Immature natural killer cell (primary cell): ENCODE measurements around the gene DOCK1. TPM values are rescaled to one million over a fixed set of nuclear protein-coding genes. Genes with fewer than 3 reads are reported as not detected.

ENCODE experiments used
- DNase-seq, 3 donors: peaks; one replicate each; pipeline ENCODE4 v3.0.0; 2022; ENCODE audit warnings: mixed read lengths in 1 of 3
- H3K27ac Mint-ChIP-seq, 6 donors: one replicate each; pipeline ENCODE4 v1.8.0; 2020; ENCODE audit warnings: mixed read lengths in 6 of 6, mild to moderate bottlenecking in 5 of 6, inconsistent platforms in 4 of 6, moderate library complexity in 3 of 6
- H3K27me3 Mint-ChIP-seq, 3 donors: one replicate each; pipeline ENCODE4 v1.8.0; 2020 to 2021; ENCODE audit warnings: low read depth in 3 of 3, mild to moderate bottlenecking in 3 of 3, mixed read lengths in 3 of 3, moderate library complexity in 3 of 3, inconsistent platforms in 1 of 3
- H3K36me3 Mint-ChIP-seq, 3 donors: one replicate each; pipeline ENCODE4 v1.8.0; 2020; ENCODE audit warnings: mixed read lengths in 3 of 3, inconsistent platforms in 2 of 3, mild to moderate bottlenecking in 2 of 3
- H3K4me1 Mint-ChIP-seq, 2 donors: one replicate each; pipeline ENCODE4 v1.8.0; 2020; ENCODE audit warnings: inconsistent platforms in 2 of 2, mild to moderate bottlenecking in 2 of 2, mixed read lengths in 2 of 2, moderate library complexity in 1 of 2
- H3K4me3 Mint-ChIP-seq, 5 donors: one replicate each; pipeline ENCODE4 v1.8.0; 2020; ENCODE audit warnings: mild to moderate bottlenecking in 5 of 5, mixed read lengths in 5 of 5, inconsistent platforms in 3 of 5, moderate library complexity in 3 of 5
- H3K9me3 Mint-ChIP-seq, 6 donors: one replicate each; pipeline ENCODE4 v1.8.0; 2020; ENCODE audit warnings: mild to moderate bottlenecking in 6 of 6, mixed read lengths in 6 of 6, inconsistent platforms in 4 of 6, moderate library complexity in 3 of 6
- polyA plus RNA-seq, 3 donors: library from polyadenylated mRNA; unstranded; fragments of 300-500 nt; fragmentation: Illumina TruSeq; gene quantifications; one replicate each; pipeline ENCODE4 v1.2.3, GENCODE V29; 2021

Gene DOCK1
- polyA plus RNA-seq, 3 donors from 2014 or later: 0.37 TPM; not detected in 2

DNA sequence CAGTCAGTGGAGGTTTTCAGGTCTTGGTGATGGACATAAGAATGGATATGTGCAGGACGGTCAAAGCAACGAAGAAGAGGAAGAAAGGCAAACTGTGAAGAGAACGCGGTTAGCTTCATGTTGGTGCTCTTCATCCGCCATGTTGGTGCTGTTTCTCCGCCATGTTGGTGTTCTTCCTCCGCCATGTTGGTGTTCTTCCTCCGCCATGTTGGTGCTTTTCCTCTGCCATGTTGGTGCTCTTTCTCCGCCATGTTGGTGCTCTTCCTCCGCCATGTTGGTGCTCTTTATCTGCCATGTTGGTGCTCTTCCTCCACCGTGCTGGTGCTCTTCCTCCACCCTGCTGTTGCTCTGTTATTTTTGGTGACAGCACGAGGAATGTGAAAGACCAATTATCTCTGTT lies 95.4 kb downstream of the DOCK1 start:
- Mint-ChIP-seq H3K9me3 (peaks cover 0 to 3% (median 0%) of the 10 kb centered on the region in 6 donors), H3K4me3 (no peak overlapping the region), H3K36me3 (no peaks in the 10 kb centered on the region), H3K27ac (no peak overlapping the region), H3K4me1 (no peaks in the 10 kb centered on the region), H3K27me3 (peaks cover 2 to 6% (median 2%) of the 10 kb centered on the region in 3 donors)
- DNase-seq: no peak

DNA sequence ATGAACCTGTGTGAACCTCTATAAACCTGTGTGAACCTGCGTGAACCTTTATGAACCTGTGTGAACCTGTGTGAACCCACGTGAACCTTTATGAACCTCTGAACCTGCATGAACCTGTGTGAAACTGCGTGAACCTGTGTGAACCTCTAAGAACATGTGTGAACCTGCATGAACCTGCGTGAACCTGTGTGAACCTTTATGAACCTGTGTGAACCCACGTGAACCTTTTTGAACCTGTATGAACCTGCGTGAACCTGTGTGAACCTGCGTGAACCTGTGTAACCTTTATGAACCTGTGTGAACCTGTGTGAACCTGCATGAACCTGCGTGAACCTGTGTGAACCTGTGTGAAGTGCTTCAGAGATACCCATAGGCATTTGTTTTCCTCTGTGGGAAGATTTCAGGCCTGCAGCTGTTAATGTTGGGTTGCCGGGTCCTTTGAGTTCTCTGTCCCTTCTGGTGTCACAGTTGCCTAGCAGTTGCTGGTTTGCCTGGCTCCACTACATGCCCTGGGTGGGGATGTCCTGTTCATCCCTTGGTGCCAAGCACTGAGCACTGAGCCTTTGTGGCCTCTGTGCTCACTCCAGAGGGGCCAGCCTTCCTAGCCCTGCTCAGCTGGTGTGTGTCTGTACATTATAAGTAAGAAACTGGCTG lies 97.9 kb downstream of the DOCK1 start:
- Mint-ChIP-seq H3K4me1 (no peaks in the 10 kb centered on the region), H3K27ac (no peak overlapping the region), H3K9me3 (peaks cover 0 to 3% (median 0%) of the 10 kb centered on the region in 6 donors), H3K4me3 (no peak overlapping the region), H3K27me3 (peaks cover 0 to 8% (median 2%) of the 10 kb centered on the region in 3 donors), H3K36me3 (no peaks in the 10 kb centered on the region)
- no peak for DNase-seq

DNA sequence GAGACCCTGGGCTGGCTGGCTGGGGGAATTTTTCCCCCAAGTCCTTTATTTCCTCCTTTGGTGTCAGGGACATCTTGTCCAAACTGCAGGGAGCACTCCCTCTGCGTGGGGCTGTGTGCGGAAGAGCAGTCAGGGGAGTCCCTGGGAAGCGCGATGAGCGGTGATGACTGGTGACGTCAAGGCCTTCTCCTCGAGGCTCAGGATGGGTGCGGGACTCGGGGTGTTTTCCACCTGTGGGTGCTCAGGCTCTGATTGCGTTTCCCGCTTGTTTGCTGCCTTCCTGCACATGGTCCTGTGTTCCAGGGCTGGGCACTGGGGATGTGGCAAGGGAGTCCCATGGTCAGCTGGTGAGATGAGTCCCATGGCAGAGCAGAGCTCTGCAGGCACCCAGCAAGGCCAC lies 101.2 kb downstream of the DOCK1 start:
- H3K4me1 Mint-ChIP-seq: no peaks in the 10 kb centered on the region
- no peaks in the 10 kb centered on the region for H3K36me3 Mint-ChIP-seq
- no peak overlapping the region for H3K27ac Mint-ChIP-seq
- no peak overlapping the region for H3K4me3 Mint-ChIP-seq
- peaks cover 3 to 11% (median 8%) of the 10 kb centered on the region in 3 donors for H3K27me3 Mint-ChIP-seq
- H3K9me3 Mint-ChIP-seq: no peaks in the 10 kb centered on the region
- no peak for DNase-seq

DNA sequence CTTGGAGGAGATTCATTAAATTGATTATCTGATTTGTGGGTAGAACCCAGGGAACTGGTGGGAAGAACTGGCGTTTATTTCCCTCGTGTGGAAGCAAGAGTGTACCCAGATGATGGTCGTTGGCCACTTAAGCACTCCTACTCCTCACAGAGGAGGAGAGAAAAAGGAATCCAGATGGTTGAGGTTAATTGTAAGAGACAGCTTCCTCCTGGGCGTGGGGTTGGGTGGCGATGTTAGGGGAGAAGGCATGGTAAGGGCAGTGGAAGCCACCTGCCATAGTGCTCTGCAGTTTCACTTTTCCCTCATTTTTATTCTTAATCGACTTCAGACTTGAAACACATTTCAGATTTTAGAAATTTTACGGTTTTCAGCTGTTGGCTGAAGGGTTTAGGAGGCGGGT lies 104.1 kb downstream of the DOCK1 start:
- peak overlapping the region in 1 of 5 donors; percentile 13 for H3K4me3 Mint-ChIP-seq
- no peak for DNase-seq
- no peaks in the 10 kb centered on the region for H3K9me3 Mint-ChIP-seq
- H3K27ac Mint-ChIP-seq: no peak overlapping the region
- peaks cover 7 to 25% of the 10 kb centered on the region in 2 donors for H3K4me1 Mint-ChIP-seq
- H3K27me3 Mint-ChIP-seq: peaks cover 2 to 9% (median 9%) of the 10 kb centered on the region in 3 donors
- H3K36me3 Mint-ChIP-seq: no peaks in the 10 kb centered on the region

DNA sequence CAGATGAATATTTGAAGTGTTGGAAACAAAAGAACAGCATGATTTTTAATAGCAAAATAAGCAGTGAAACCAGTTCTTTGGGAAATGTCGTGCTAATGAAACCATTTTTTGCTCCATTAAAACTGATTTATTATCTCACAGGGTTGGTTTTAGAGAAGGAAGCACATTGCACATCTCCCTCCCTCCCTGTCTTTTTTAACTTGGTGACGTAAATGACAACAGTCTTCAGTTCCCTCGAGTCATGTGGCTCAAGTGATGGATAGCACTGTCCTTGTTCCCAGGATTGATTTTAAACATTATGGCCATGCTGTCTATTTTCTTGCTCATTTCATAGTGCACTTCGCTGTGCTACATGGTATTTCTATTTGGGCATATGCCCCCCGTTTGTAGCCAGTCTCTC lies 105.9 kb downstream of the DOCK1 start:
- DNase-seq: no peak
- H3K36me3 Mint-ChIP-seq: no peaks in the 10 kb centered on the region
- no peak overlapping the region for H3K4me3 Mint-ChIP-seq
- H3K27ac Mint-ChIP-seq: no peak overlapping the region
- H3K27me3 Mint-ChIP-seq: peaks cover 1 to 9% (median 9%) of the 10 kb centered on the region in 3 donors
- H3K9me3 Mint-ChIP-seq: no peaks in the 10 kb centered on the region
- H3K4me1 Mint-ChIP-seq: peaks cover 7 to 25% of the 10 kb centered on the region in 2 donors

DNA sequence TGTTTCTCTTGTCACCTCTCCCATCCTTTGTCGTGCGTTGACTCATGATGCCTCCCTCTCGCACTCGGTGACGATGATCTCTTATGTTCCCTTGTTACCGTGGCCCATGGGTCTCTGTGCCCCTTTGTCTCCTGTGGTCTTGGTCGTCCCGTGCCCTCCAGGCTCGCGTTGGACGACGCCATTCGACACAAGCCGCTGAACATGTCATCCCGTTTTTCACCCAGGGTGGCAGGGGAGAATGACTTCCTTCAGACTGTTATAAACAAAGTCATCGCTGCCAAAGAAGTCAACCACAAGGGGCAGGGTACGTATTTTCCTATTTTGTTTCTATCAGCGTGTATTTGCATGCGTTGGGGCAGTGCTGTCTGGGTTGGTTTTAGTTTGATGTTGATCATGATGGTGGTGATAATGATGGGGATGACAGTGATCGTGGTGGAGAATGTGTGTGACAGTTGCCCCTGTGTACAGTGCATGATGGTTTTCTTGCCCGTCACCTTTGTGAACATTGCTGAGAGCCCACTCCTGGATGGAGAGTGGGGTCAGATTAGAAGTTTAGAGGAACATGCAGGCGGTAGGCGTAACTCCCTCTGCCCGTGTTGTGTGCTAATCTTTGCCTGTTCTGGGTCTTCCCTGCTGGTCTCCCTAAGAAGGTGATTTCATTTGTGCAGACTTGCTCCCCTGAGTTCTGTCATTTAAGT lies 107.0 kb downstream of the DOCK1 start:
- peaks cover 0 to 9% (median 9%) of the 10 kb centered on the region in 3 donors for H3K27me3 Mint-ChIP-seq
- no peaks in the 10 kb centered on the region for H3K9me3 Mint-ChIP-seq
- H3K4me1 Mint-ChIP-seq: peaks cover 7 to 25% of the 10 kb centered on the region in 2 donors
- H3K36me3 Mint-ChIP-seq: no peaks in the 10 kb centered on the region
- no peak overlapping the region for H3K27ac Mint-ChIP-seq
- DNase-seq: no peak
- H3K4me3 Mint-ChIP-seq: peak overlapping the region in 2 of 5 donors; percentile 28

DNA sequence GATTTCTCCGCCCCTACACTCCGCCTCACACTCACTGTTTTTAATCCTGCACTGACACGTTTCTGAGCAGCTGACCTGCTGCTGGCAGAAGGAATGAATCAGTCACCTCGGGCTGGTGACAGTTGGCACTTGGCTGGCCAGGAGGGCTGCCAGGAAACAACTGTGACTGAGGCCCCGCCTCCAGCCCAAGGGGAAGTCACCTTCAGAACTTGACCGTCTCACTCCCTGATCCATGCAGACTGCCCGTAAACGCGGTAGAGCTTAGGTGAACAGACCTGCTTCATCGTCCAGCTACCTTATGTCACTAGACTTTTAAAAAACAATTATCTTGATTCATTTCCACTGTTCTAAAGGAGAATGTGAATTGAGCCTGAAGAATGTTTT lies 107.5 kb downstream of the DOCK1 start:
- no peak for DNase-seq
- peaks cover 7 to 25% of the 10 kb centered on the region in 2 donors for H3K4me1 Mint-ChIP-seq
- no peaks in the 10 kb centered on the region for H3K36me3 Mint-ChIP-seq
- peaks cover 0 to 9% (median 9%) of the 10 kb centered on the region in 3 donors for H3K27me3 Mint-ChIP-seq
- peak overlapping the region in 2 of 5 donors; percentile 28 for H3K4me3 Mint-ChIP-seq
- no peaks in the 10 kb centered on the region for H3K9me3 Mint-ChIP-seq
- H3K27ac Mint-ChIP-seq: peak overlapping the region in 1 of 6 donors; percentile 12

DNA sequence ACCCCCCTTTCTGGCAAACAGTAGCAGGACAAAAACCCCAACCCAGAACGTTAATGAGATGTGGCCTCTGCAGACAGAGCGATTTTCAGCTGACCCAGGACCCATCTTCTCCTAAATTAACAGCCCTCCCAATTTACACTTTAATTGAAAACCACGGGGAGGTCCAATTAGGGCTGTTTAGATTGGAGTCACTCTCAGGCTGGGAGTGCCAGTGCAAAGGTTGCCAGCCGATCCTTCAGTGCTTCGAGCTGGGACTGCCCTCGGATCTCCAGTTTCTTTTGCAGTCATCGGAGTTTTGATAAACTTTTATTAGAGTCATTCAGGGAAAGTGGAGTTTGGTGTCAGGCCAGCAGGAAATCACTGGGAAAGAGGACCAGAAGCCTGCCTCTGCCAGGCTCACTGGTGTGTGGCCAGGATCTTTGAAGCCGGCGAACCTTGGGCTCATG lies 108.0 kb downstream of the DOCK1 start:
- Mint-ChIP-seq H3K9me3 (no peaks in the 10 kb centered on the region), H3K4me3 (peak overlapping the region in 1 of 5 donors; percentile 28), H3K36me3 (no peaks in the 10 kb centered on the region), H3K27me3 (peaks cover 0 to 9% (median 9%) of the 10 kb centered on the region in 3 donors), H3K27ac (no peak overlapping the region), H3K4me1 (peaks cover 7 to 25% of the 10 kb centered on the region in 2 donors)
- DNase-seq: no peak

DNA sequence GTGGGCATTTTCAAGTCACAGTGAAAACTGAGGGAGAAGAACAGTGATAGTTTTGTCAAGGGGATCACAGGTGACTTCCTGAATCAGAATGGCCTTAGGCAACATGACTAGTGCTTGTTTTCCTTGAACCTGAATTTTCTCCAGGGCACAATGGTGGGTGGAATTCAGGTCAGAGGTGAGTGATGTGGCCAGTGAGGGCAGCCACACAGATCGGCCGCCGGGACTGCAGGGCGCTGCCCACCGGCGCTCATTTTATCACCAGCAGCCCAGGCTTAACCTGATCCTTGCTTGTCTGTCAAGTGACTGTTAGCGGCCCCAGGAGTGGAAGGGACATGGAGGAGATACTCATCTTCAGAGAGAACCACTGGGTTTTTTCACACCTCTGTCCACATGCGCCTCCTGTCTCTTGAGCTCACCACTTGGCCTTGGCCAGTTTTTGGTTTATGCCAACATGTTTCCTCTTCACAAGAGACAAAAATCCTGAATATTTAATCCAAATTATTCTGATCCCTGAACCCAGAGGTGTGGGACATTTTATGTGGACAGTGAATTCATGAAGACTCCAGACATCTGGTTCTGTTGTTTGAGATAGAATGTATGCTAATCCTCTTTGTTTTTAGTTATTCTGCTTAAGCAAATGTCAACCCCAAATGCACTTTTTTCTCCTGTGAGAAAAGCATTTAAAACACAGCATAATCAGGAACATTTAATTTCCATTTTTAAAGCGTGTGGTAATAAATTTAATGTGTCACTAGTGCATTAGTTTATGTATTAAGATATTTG lies 108.7 kb downstream of the DOCK1 start:
- Mint-ChIP-seq H3K4me1 (peaks cover 7 to 25% of the 10 kb centered on the region in 2 donors), H3K27ac (no peak overlapping the region), H3K9me3 (no peaks in the 10 kb centered on the region), H3K36me3 (no peaks in the 10 kb centered on the region), H3K4me3 (no peak overlapping the region), H3K27me3 (peaks cover 0 to 9% (median 9%) of the 10 kb centered on the region in 3 donors)
- no peak for DNase-seq

DNA sequence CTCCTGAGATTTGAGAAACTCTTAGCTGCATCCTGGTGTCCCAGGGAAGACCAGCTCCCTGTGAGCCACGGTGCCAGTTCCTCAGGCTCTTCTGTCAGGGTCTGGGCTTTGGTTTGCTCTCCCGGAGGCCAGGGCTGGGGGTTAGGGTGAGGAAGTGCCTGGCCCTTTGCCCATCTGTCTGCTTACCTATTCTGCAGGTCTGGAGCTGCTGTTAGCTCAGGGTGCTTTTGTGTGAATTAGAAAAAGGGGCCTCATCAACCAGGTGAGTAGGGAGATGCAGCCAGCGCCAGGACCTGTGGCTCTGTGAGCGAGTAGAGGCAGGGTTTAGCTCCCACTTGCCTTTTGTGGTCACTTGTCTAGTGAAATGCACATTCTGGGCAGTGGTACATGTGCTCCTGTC lies 109.4 kb downstream of the DOCK1 start:
- no peaks in the 10 kb centered on the region for H3K36me3 Mint-ChIP-seq
- DNase-seq: no peak
- peaks cover 0 to 9% (median 3%) of the 10 kb centered on the region in 3 donors for H3K27me3 Mint-ChIP-seq
- H3K27ac Mint-ChIP-seq: no peak overlapping the region
- H3K9me3 Mint-ChIP-seq: no peaks in the 10 kb centered on the region
- H3K4me3 Mint-ChIP-seq: no peak overlapping the region
- peaks cover 7 to 25% of the 10 kb centered on the region in 2 donors for H3K4me1 Mint-ChIP-seq

DNA sequence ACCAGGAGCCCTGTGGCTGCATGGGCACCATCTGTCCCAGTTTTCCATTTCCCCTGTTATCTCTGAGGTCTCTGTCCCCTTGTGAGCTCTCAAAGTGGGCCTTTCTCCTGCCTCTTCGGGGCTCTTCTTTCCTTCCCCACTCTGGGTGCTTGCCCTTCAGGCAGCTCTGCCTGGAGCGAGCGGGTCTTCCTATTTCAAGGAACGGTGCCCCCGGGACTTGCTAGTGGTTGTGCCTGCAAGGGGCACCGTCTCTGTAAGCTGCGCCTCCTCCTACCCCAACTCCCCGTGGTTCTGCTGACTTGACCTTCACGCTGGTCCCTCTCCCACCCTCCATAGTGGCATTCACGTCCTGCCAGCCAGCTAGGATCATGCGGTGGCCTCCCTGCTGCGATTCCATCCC lies 110.1 kb downstream of the DOCK1 start:
- peaks cover 7 to 25% of the 10 kb centered on the region in 2 donors for H3K4me1 Mint-ChIP-seq

DNA sequence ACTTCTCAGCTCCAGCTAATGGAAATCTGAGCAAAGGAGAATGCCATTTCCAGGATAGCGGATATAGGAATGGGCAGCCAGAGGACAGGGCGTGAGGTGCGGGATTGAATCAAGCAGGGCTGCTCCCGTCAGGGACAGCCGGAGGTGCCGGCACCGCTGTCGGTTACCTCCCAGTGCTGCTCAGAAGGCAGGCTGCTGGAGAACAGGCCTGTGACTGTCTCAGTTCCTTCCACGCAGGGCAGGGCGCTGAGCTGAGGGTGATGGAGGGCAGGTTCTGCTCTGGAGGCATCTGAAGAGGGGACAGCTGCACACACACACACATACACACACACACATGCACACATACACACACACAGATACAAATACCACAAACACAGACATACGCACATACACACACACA lies 111.1 kb downstream of the DOCK1 start:
- Mint-ChIP-seq H3K27me3 (peaks cover 0 to 8% (median 0%) of the 10 kb centered on the region in 3 donors), H3K9me3 (no peaks in the 10 kb centered on the region), H3K4me1 (peaks cover 7 to 25% of the 10 kb centered on the region in 2 donors), H3K4me3 (no peak overlapping the region), H3K27ac (no peak overlapping the region), H3K36me3 (no peaks in the 10 kb centered on the region)
- no peak for DNase-seq

More for the DNA sequence above, 110.1 kb downstream of the DOCK1 start:
- no peak overlapping the region for H3K4me3 Mint-ChIP-seq
- DNase-seq: no peak
- no peaks in the 10 kb centered on the region for H3K9me3 Mint-ChIP-seq
- no peaks in the 10 kb centered on the region for H3K36me3 Mint-ChIP-seq
- H3K27ac Mint-ChIP-seq: no peak overlapping the region
- H3K27me3 Mint-ChIP-seq: peaks cover 0 to 9% (median 1%) of the 10 kb centered on the region in 3 donors

DNA sequence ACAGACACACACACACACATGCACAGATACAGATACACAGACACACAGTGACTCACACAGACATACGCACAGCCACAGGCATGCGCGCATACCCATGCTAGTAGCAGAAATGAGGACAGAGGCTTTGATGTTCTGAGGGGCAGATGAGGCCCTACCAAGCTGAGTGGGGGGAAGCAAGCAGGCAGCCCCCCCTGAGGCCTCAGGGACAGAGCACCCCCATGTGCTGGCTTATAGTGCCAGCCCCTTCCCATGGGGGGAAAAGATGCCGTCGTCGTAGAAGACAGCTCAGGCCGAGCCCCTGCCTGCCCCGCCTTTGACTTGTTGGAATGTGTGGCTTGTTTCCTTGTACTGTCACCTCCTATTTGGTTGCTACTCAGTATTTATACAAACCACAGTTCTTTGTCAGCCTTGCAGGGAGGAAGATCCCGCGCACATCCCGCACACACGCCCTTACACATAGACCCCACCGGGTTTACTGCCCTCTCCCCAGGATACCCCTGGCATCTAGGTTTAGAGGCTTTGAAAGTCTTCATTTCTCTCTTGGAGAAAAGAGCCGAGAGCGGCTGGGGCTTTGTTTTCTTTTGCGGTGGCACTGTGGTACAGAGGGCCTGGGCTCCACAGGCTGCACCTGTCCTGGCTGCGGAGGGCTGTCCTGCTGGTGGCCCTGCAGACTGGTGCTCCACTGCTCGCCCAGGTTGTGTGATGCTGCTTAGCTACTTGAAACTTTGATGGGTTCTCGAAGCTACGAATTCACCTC lies 112.5 kb downstream of the DOCK1 start:
- H3K27me3 Mint-ChIP-seq: peaks cover 0 to 2% (median 0%) of the 10 kb centered on the region in 3 donors
- H3K4me1 Mint-ChIP-seq: peaks cover 4 to 16% of the 10 kb centered on the region in 2 donors
- no peak overlapping the region for H3K27ac Mint-ChIP-seq
- no peak overlapping the region for H3K4me3 Mint-ChIP-seq
- no peaks in the 10 kb centered on the region for H3K36me3 Mint-ChIP-seq
- no peaks in the 10 kb centered on the region for H3K9me3 Mint-ChIP-seq
- DNase-seq: no peak
